HCT116 (cell line): ENCODE results near the gene HOXB8. TPM values are rescaled to one million over a fixed set of nuclear protein-coding genes. Genes with fewer than 3 reads are reported as not detected.

ENCODE experiments used
- ATAC-seq: fragments of 200-7000 bp; cut with Tn5 transposase; 2 replicates; pipeline ENCODE4 v1.9.1; 2020; ENCODE audit warnings: mild to moderate bottlenecking, moderate library complexity
- BruUV-seq: library from RNA; stranded (reverse); fragments of 400-500 nt; replicated peaks from 2 replicates; lab custom pipeline; 2021; lab: Mats Ljungman, UMichigan
- CTCF ChIA-PET: fragments of 300-600 bp; sonication (Branson Sonifier 250); formaldehyde crosslinking; loops from one replicate; lab custom pipeline; 2021; ENCODE audit warnings: antibody characterized with exemption; lab: Charles Lee
- POLR2A ChIA-PET: fragments of 300-600, 350-600 bp; sonication (Branson Sonifier 250); formaldehyde crosslinking; loops from one replicate; lab custom pipeline; 2021; ENCODE audit warnings: antibody characterized with exemption; lab: Charles Lee
- RAD21 ChIA-PET, 2 experiments: fragments of 300-600 bp; sonication (Branson Sonifier 250); formaldehyde crosslinking; loops; one replicate each; lab custom pipeline; 2023; ENCODE audit warnings: low total read pairs in 2 of 2; ENCODE audit not compliant: uncharacterized antibody in 2 of 2, unreplicated experiment in 2 of 2, low non-redundant PET in 1 of 2; lab: Charles Lee
- DNase-seq: peaks from one replicate; pipeline ENCODE4 v3.0.0-alpha.2; 2010; ENCODE audit warnings: low read depth, low spot score
- H2AFZ ChIP-seq: fragments of 200-600 bp; shearing (Covaris generic), sonication (generic); 2 replicates; pipeline ENCODE4 v1.6.1; 2017; ENCODE audit warnings: low read depth, mixed run types, mixed read lengths, antibody characterized with exemption, low read length; ENCODE audit not compliant: poor library complexity, severe bottlenecking
- H3K27ac ChIP-seq: 2 replicates; pipeline ENCODE4 v1.5.1; 2012; ENCODE audit warnings: low read depth, low read length
- H3K27me3 ChIP-seq: fragments of 200-600 bp; sonication (generic); 2 replicates; pipeline ENCODE4 v1.6.1; 2016; ENCODE audit warnings: mixed run types, low read length, mixed read lengths; ENCODE audit not compliant: insufficient read depth
- H3K36me3 ChIP-seq, 2 experiments: fragments of 200-500 bp in 1 of 2; fragments of 200-600 bp in 1 of 2; sonication (Bioruptor generic) in 1 of 2; sonication (generic) in 1 of 2; 2 replicates each; pipeline versions ENCODE4 v1.5.1 to v1.6.1; 2014 to 2016; ENCODE audit warnings: low read length in 2 of 2, inconsistent platforms in 1 of 2, mixed read lengths in 1 of 2, mixed run types in 1 of 2; ENCODE audit not compliant: insufficient read depth in 2 of 2, control insufficient read depth in 1 of 2
- H3K4me1 ChIP-seq, 2 experiments: fragments of 200-600 bp in 1 of 2; sonication (generic) in 1 of 2; 2 replicates each; pipeline versions ENCODE4 v1.5.1 to v1.6.1; 2012 to 2017; ENCODE audit warnings: low read length in 2 of 2, inconsistent platforms in 1 of 2, mild to moderate bottlenecking in 1 of 2, mixed read lengths in 1 of 2, mixed run types in 1 of 2, moderate library complexity in 1 of 2; ENCODE audit not compliant: insufficient read depth in 2 of 2, control insufficient read depth in 1 of 2
- H3K4me2 ChIP-seq: fragments of 200-600 bp; sonication (generic); 2 replicates; pipeline ENCODE4 v1.6.1; 2017; ENCODE audit warnings: mixed run types, low read length, mixed read lengths
- H3K4me3 ChIP-seq, 2 experiments: fragments of 200-600 bp in 1 of 2; sonication (generic) in 1 of 2; replicated peaks in 1 of 2; 2 replicates each; pipeline ENCODE4 v1.5.1; 2011 to 2016; ENCODE audit warnings: low read length in 2 of 2, control low read depth in 1 of 2, low read depth in 1 of 2, mild to moderate bottlenecking in 1 of 2, mixed read lengths in 1 of 2, mixed run types in 1 of 2
- H3K79me2 ChIP-seq: fragments of 200-600 bp; sonication (generic); 2 replicates; pipeline ENCODE4 v1.6.1; 2017; ENCODE audit warnings: mild to moderate bottlenecking, mixed run types, low read length, moderate library complexity, mixed read lengths; ENCODE audit not compliant: insufficient read depth
- H3K9ac ChIP-seq: fragments of 200-600 bp; sonication (generic); 2 replicates; pipeline ENCODE4 v1.6.1; 2016; ENCODE audit warnings: low read length, mixed read lengths
- H3K9me2 ChIP-seq: fragments of 200-600 bp; sonication (generic), shearing (Covaris generic); 2 replicates; pipeline ENCODE4 v1.6.1; 2017; ENCODE audit warnings: mixed run types, mild to moderate bottlenecking, moderate library complexity; ENCODE audit not compliant: insufficient read depth
- H3K9me3 ChIP-seq, 2 experiments: fragments of 200-500 bp in 1 of 2; fragments of 200-600 bp in 1 of 2; sonication (Bioruptor generic) in 1 of 2; sonication (generic) in 1 of 2; 2 replicates each; pipeline ENCODE4 v1.6.1; 2014 to 2017; ENCODE audit warnings: low read length in 2 of 2, mixed read lengths in 2 of 2, inconsistent platforms in 1 of 2, low read depth in 1 of 2, mild to moderate bottlenecking in 1 of 2, mixed run types in 1 of 2, moderate library complexity in 1 of 2; ENCODE audit not compliant: control insufficient read depth in 1 of 2, insufficient read depth in 1 of 2
- H4K20me1 ChIP-seq: fragments of 200-600 bp; sonication (generic), shearing (Covaris generic); 2 replicates; pipeline ENCODE4 v1.6.1; 2017; ENCODE audit warnings: mixed run types, mild to moderate bottlenecking, moderate library complexity; ENCODE audit not compliant: insufficient read depth
- CBX3 ChIP-seq: IDR thresholded peaks from 2 replicates; pipeline ENCODE4 v1.6.1; 2012; ENCODE audit warnings: low read depth
- CEBPB ChIP-seq: IDR thresholded peaks from 2 replicates; pipeline ENCODE4 v1.6.1; 2012; ENCODE audit warnings: low read depth
- ELF1 ChIP-seq: IDR thresholded peaks from 2 replicates; pipeline ENCODE4 v1.6.1; 2012; ENCODE audit warnings: low read depth, borderline replicate concordance
- FOSL1 ChIP-seq: IDR thresholded peaks from 2 replicates; pipeline ENCODE4 v1.6.1; 2012; ENCODE audit warnings: low read depth
- JUND ChIP-seq: IDR thresholded peaks from 2 replicates; pipeline ENCODE4 v1.6.1; 2012
- POLR2A ChIP-seq: IDR thresholded peaks from 2 replicates; pipeline ENCODE4 v1.7.0; 2011; ENCODE audit warnings: borderline replicate concordance; ENCODE audit not compliant: insufficient read depth, insufficient read length; ENCODE audit errors: extremely low read depth
- POLR2AphosphoS5 ChIP-seq: IDR thresholded peaks from 2 replicates; pipeline ENCODE4 v1.6.1; 2011; ENCODE audit warnings: mild to moderate bottlenecking, low read depth, low read length, moderate library complexity
- RAD21 ChIP-seq: IDR thresholded peaks from 2 replicates; pipeline ENCODE4 v1.6.1; 2012; ENCODE audit warnings: low read depth, mild to moderate bottlenecking
- REST ChIP-seq: IDR thresholded peaks from 2 replicates; pipeline ENCODE4 v1.6.1; 2012; ENCODE audit warnings: low read depth
- SP1 ChIP-seq: IDR thresholded peaks from 2 replicates; pipeline ENCODE4 v1.6.1; 2012; ENCODE audit warnings: low read depth
- SRF ChIP-seq: IDR thresholded peaks from 2 replicates; pipeline ENCODE4 v1.6.1; 2012; ENCODE audit warnings: low read depth
- ZBTB33 ChIP-seq: IDR thresholded peaks from 2 replicates; pipeline ENCODE4 v1.6.1; 2011; ENCODE audit warnings: mild to moderate bottlenecking, low read length, moderate library complexity; ENCODE audit not compliant: insufficient replicate concordance; ENCODE audit errors: extremely low read depth
- ZNF274 ChIP-seq: fragments of 200-500 bp; sonication (Bioruptor generic); IDR thresholded peaks from 2 replicates; pipeline ENCODE4 v1.6.1; 2014; ENCODE audit warnings: mild to moderate bottlenecking, low read depth, low read length, inconsistent platforms
- intact Hi-C: fragments of 100-400 bp; cut with micrococcal nuclease; formaldehyde crosslinking; loops from 2 replicates; pipeline ENCODE4 v1.10.0; 2022
- total RNA-seq: library from RNA; stranded (reverse); gene quantifications from one replicate; pipeline ENCODE4 v1.2.1, GENCODE V29; 2021; ENCODE audit not compliant: unreplicated experiment
- TF ChIP-seq, protein P1 (sequence below): IDR thresholded peaks from 2 replicates; pipeline ENCODE4 v1.6.1; 2012

HOXB8 gene
- total RNA-seq, 1 experiment from 2014 or later: 44.7 TPM

DNA sequence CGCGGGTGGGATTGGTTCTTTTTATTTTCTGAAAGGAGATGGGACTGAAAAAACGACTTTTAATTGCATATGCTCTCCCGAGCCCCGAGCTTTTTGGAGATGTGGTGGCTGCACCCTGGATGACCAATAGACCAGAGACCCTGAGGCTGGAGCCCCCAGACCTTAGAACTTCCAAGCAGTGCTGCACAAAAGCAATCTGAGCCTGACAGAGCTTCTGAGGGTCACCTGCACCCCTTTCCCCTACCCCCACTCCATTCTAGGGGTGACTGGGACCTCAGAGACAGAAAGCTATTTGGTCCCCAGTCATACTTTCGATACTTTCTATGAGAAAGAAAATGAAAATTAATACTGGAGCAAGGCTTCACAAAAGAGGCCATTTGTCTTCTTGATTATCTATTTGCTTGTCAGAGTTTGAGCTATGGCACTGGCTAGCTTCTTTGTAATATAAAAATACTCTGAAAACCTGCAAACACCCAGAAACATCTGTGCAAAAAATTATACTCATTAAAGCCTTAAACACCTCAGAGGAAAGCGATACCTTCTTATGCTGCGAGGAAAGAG is 40.5 kb downstream of the HOXB8 start:
- Histone ChIP-seq H3K4me3 (no peak overlapping the region), H3K9me3 (no peaks in the 10 kb centered on the region), H3K79me2 (peaks cover 82% of the 10 kb centered on the region)
- ChIA-PET RAD21 (no interaction called here), CTCF (no interaction called here)
- TF ChIP-seq POLR2AphosphoS5 (0 out of 2 replicates have a peak, but pooled peaks have one; percentile 17), CEBPB (no peak)
- TF ChIP-seq, all 23 proteins: peak for 1
- BruUV-seq: no TSS peak
- H3K9me2 ChIP-seq: no peaks in the 10 kb centered on the region
- no peak overlapping the region for H3K9ac ChIP-seq
- peaks cover 0 to 10% of the 10 kb centered on the region in 2 experiments; a peak in 1 of 4 replicates for H3K4me1 ChIP-seq
- intact Hi-C loops: no loop called here
- DNase-seq (no peak), ATAC-seq (no peak)
- no peaks in the 10 kb centered on the region; a peak in 1 of 4 replicates for H3K36me3 ChIP-seq
- H3K27ac ChIP-seq: no peak overlapping the region
- POLR2A ChIA-PET: no interaction called here
- H3K27me3 ChIP-seq: no peaks in the 10 kb centered on the region
- H3K4me2 ChIP-seq: no peak overlapping the region
- no peaks in the 10 kb centered on the region for H4K20me1 ChIP-seq
- no peak overlapping the region for H2AFZ ChIP-seq

DNA sequence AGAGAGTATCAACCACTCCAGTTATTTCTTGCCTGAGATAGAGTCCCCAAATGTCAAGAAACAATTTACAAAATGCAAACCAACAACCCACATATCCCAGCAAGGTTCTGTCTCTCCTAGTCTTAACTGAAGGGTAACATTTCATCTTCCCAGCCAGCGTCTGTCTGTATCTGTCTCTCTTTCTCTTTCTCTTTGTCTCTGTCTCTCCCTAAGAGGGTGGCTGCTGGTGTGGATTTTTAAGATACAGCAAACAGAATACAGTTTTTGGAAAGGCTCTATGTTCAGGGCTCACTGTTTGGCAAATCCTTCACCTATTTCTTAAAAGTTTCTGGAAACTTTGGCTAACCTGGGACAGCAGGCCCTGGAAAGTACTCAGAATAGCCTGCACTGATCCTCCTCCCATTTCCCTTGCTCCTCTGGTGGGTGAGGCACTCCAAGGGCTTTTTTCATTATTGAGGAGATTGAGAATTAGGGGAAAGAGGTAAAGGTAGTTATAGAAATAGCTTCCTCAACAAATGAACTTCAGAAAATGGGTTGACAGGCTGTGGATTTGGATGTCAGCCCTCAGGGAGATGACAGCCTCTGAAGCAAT is 43.2 kb downstream of the HOXB8 start:
- Histone ChIP-seq H3K36me3 (no peaks in the 10 kb centered on the region; a peak in 1 of 4 replicates), H3K27ac (no peak overlapping the region), H3K4me3 (no peak overlapping the region), H3K4me2 (no peak overlapping the region), H3K79me2 (peaks cover 80% of the 10 kb centered on the region), H3K27me3 (no peaks in the 10 kb centered on the region), H3K9me2 (no peaks in the 10 kb centered on the region), H3K4me1 (peaks cover 0 to 10% of the 10 kb centered on the region in 2 experiments; a peak in 1 of 4 replicates), H2AFZ (no peak overlapping the region), H3K9me3 (no peaks in the 10 kb centered on the region), H4K20me1 (no peaks in the 10 kb centered on the region), H3K9ac (no peak overlapping the region)
- ATAC-seq (no peak), DNase-seq (no peak)
- intact Hi-C loops: no loop called here
- ChIA-PET RAD21 (no interaction called here), POLR2A (no interaction called here), CTCF (no interaction called here)
- BruUV-seq: no TSS peak
- TF ChIP-seq, protein P1, sequence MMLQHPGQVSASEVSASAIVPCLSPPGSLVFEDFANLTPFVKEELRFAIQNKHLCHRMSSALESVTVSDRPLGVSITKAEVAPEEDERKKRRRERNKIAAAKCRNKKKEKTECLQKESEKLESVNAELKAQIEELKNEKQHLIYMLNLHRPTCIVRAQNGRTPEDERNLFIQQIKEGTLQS: no peak
- no peak for TF ChIP-seq ZNF274
- TF ChIP-seq CBX3: no peak
- TF ChIP-seq REST: no peak
- TF ChIP-seq SP1: no peak
- no peak for TF ChIP-seq ELF1
- no peak for TF ChIP-seq POLR2A
- no peak for TF ChIP-seq FOSL1
- TF ChIP-seq ZBTB33: no peak
- no peak for TF ChIP-seq RAD21
- no peak for TF ChIP-seq SRF
- TF ChIP-seq JUND: no peak
